Breast epithelium (tissue), 4 donors: ENCODE results near the gene ARID1B. TPM values are rescaled to one million over a fixed set of nuclear protein-coding genes. Genes with fewer than 3 reads are reported as not detected.

Experiments used
- DNase-seq, 2 donors: peaks; one replicate each; pipeline ENCODE4 v3.0.0-alpha.2; 2019; ENCODE audit warnings: low spot score in 2 of 2
- H3K27ac ChIP-seq, 2 donors: fragments of 200-600 bp; sonication (generic) in 1 of 2; one replicate each; pipeline ENCODE4 v1.5.1; 2016 to 2019; ENCODE audit warnings: mild to moderate bottlenecking in 1 of 2
- H3K27me3 ChIP-seq, 2 donors: fragments of 200-600 bp; sonication (generic) in 1 of 2; one replicate each; pipeline versions ENCODE4 v1.5.1 to v1.6.0; 2017 to 2019; ENCODE audit warnings: control low read depth in 1 of 2, mild to moderate bottlenecking in 1 of 2
- H3K36me3 ChIP-seq: fragments of 200-600 bp; one replicate; pipeline ENCODE4 v1.5.1; 2019
- H3K4me1 ChIP-seq, 2 donors: fragments of 200-600 bp; sonication (generic); one replicate each; pipeline ENCODE4 v1.5.1; 2016 to 2019; ENCODE audit warnings: control low read depth in 1 of 2
- H3K4me3 ChIP-seq, 3 donors: fragments of 200-600 bp; sonication (generic); 1 replicate in 2 of 3; 2 replicates in 1 of 3; pipeline ENCODE4 v1.5.1; 2016 to 2019; ENCODE audit warnings: mild to moderate bottlenecking in 3 of 3, moderate library complexity in 2 of 3
- H3K9me3 ChIP-seq, 2 donors: fragments of 200-600 bp; sonication (generic) in 1 of 2; one replicate each; pipeline ENCODE4 v1.5.1; 2016 to 2019; ENCODE audit warnings: control low read depth in 1 of 2
- CTCF ChIP-seq, 3 donors: fragments of 450-650 bp; IDR thresholded peaks; one replicate each; pipeline ENCODE4 v1.5.1; 2016 to 2017; ENCODE audit warnings: antibody characterized with exemption in 3 of 3, mild to moderate bottlenecking in 3 of 3, moderate library complexity in 3 of 3
- POLR2A ChIP-seq: fragments of 450-650 bp; IDR thresholded peaks from one replicate; pipeline ENCODE4 v1.6.1; 2016; ENCODE audit warnings: antibody characterized with exemption, mild to moderate bottlenecking, moderate library complexity
- POLR2AphosphoS5 ChIP-seq, 3 donors: sonication (generic); formaldehyde crosslinking; IDR thresholded peaks; one replicate each; pipeline ENCODE4 v1.6.1; 2017; ENCODE audit warnings: antibody characterized with exemption in 3 of 3
- intact Hi-C: fragments of 100-400 bp; cut with DNase I; formaldehyde crosslinking; loops from one replicate; pipeline ENCODE4 v1.15.1; 2023; ENCODE audit warnings: low total_unique reads
- total RNA-seq, 3 donors: library from RNA; depleted of rRNA; stranded (reverse); fragments of >200 nt; gene quantifications; one replicate each; pipeline ENCODE4 v1.1.0, GENCODE V29; 2016

The ARID1B gene
- total RNA-seq, 3 donors from 2014 or later = 99.9 to 205 (median 131) TPM

GRCh38 chr6:157213907-157214565 lies 436.9 kb downstream of the ARID1B start:
- H3K4me3 ChIP-seq = no peak overlapping the region
- no peak for DNase-seq
- intact Hi-C loops = no loop called here
- no peaks in the 10 kb centered on the region for H3K9me3 ChIP-seq
- H3K36me3 ChIP-seq = no peaks in the 10 kb centered on the region
- H3K27ac ChIP-seq = no peak overlapping the region
- no peaks in the 10 kb centered on the region for H3K4me1 ChIP-seq
- no peak for TF ChIP-seq POLR2A
- no peaks in the 10 kb centered on the region for H3K27me3 ChIP-seq

GRCh38 chr6:157215717-157216116 lies 438.5 kb downstream of the ARID1B start:
- intact Hi-C loops = no loop called here
- H3K4me1 ChIP-seq = peaks cover 0 to 4% of the 10 kb centered on the region in 2 donors

GRCh38 chr6:157216570-157216969 lies 439.4 kb downstream of the ARID1B start:
- Histone ChIP-seq H3K27ac (no peak overlapping the region), H3K9me3 (no peaks in the 10 kb centered on the region), H3K4me1 (peaks cover 0 to 11% of the 10 kb centered on the region in 2 donors), H3K36me3 (no peaks in the 10 kb centered on the region), H3K4me3 (no peak overlapping the region), H3K27me3 (no peaks in the 10 kb centered on the region)
- DNase-seq = no peak
- TF ChIP-seq CTCF (IDR thresholded peaks at IDR 0.05) = no peak
- no peak for TF ChIP-seq POLR2AphosphoS5 (IDR thresholded peaks at IDR 0.05)
- TF ChIP-seq POLR2A = no peak
- intact Hi-C loops = no loop called here

More at GRCh38 chr6:157215717-157216116, 438.5 kb downstream of the ARID1B start:
- Histone ChIP-seq H3K4me3 (no peak overlapping the region), H3K27ac (no peak overlapping the region), H3K27me3 (no peaks in the 10 kb centered on the region), H3K9me3 (no peaks in the 10 kb centered on the region), H3K36me3 (no peaks in the 10 kb centered on the region)
- TF ChIP-seq POLR2A (no peak), POLR2AphosphoS5 (IDR thresholded peaks at IDR 0.05) (no peak), CTCF (IDR thresholded peaks at IDR 0.05) (no peak)
- no peak for DNase-seq

GRCh38 chr6:157217198-157217893 lies 440.2 kb downstream of the ARID1B start:
- Histone ChIP-seq H3K4me1 (peaks cover 0 to 13% of the 10 kb centered on the region in 2 donors), H3K36me3 (no peaks in the 10 kb centered on the region), H3K9me3 (no peaks in the 10 kb centered on the region), H3K27ac (no peak overlapping the region), H3K27me3 (no peaks in the 10 kb centered on the region), H3K4me3 (no peak overlapping the region)
- intact Hi-C loops = no loop called here
- DNase-seq = peak in 1 of 2 donors; percentile 15
- no peak for TF ChIP-seq POLR2AphosphoS5 (IDR thresholded peaks at IDR 0.05)
- no peak for TF ChIP-seq CTCF (IDR thresholded peaks at IDR 0.05)
- no peak for TF ChIP-seq POLR2A

GRCh38 chr6:157217894-157218370 lies 440.8 kb downstream of the ARID1B start:
- Histone ChIP-seq H3K9me3 (no peaks in the 10 kb centered on the region), H3K4me3 (no peak overlapping the region), H3K4me1 (peaks cover 0 to 13% of the 10 kb centered on the region in 2 donors), H3K36me3 (no peaks in the 10 kb centered on the region), H3K27me3 (no peaks in the 10 kb centered on the region), H3K27ac (no peak overlapping the region)
- TF ChIP-seq POLR2A (no peak), CTCF (IDR thresholded peaks at IDR 0.05) (no peak), POLR2AphosphoS5 (IDR thresholded peaks at IDR 0.05) (no peak)
- intact Hi-C loops = no loop called here
- peak in 1 of 2 donors; percentile 42 for DNase-seq
